ENCODE measurements around the gene PCDHGA2.

DNA sequence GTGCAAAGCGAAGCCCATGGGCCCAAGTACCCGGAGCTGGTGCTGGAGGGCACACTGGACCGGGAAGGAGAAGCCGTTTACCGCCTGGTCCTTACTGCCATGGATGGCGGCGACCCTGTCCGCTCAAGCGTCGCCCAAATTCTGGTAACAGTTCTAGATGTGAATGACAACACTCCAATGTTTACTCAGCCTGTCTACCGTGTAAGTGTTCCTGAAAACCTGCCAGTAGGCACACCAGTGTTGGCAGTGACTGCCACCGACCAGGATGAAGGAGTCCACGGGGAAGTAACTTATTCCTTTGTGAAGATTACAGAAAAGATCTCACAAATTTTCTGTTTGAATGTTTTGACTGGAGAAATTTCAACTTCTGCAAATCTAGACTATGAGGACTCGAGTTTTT, 36.1 kb downstream of the PCDHGA2 start:
- TF ChIP-seq, protein P1, sequence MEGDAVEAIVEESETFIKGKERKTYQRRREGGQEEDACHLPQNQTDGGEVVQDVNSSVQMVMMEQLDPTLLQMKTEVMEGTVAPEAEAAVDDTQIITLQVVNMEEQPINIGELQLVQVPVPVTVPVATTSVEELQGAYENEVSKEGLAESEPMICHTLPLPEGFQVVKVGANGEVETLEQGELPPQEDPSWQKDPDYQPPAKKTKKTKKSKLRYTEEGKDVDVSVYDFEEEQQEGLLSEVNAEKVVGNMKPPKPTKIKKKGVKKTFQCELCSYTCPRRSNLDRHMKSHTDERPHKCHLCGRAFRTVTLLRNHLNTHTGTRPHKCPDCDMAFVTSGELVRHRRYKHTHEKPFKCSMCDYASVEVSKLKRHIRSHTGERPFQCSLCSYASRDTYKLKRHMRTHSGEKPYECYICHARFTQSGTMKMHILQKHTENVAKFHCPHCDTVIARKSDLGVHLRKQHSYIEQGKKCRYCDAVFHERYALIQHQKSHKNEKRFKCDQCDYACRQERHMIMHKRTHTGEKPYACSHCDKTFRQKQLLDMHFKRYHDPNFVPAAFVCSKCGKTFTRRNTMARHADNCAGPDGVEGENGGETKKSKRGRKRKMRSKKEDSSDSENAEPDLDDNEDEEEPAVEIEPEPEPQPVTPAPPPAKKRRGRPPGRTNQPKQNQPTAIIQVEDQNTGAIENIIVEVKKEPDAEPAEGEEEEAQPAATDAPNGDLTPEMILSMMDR (IDR thresholded peaks at IDR 0.05): no peak
- no peak for TF ChIP-seq POLR2A (IDR thresholded peaks at IDR 0.05)

All from uterus (tissue), 2 donors.